Testis (tissue), 2 donors: ENCODE measurements around the gene RNF213.

ENCODE experiments used
- POLR2A ChIP-seq: fragments of 450-650 bp; IDR thresholded peaks from one replicate; pipeline ENCODE4 v1.6.1; 2017; ENCODE audit warnings: antibody characterized with exemption, mild to moderate bottlenecking, moderate library complexity
- TF ChIP-seq, protein P1 (sequence below), 3 experiments: fragments of 450-650 bp in 2 of 3; fragments of 200-600 bp in 1 of 3; sonication (generic) in 1 of 3; IDR thresholded peaks; one replicate each; pipeline ENCODE4 v1.5.1; 2016 to 2019; ENCODE audit warnings: antibody characterized with exemption in 3 of 3, mild to moderate bottlenecking in 2 of 3, moderate library complexity in 1 of 3

- TF ChIP-seq, protein P1, sequence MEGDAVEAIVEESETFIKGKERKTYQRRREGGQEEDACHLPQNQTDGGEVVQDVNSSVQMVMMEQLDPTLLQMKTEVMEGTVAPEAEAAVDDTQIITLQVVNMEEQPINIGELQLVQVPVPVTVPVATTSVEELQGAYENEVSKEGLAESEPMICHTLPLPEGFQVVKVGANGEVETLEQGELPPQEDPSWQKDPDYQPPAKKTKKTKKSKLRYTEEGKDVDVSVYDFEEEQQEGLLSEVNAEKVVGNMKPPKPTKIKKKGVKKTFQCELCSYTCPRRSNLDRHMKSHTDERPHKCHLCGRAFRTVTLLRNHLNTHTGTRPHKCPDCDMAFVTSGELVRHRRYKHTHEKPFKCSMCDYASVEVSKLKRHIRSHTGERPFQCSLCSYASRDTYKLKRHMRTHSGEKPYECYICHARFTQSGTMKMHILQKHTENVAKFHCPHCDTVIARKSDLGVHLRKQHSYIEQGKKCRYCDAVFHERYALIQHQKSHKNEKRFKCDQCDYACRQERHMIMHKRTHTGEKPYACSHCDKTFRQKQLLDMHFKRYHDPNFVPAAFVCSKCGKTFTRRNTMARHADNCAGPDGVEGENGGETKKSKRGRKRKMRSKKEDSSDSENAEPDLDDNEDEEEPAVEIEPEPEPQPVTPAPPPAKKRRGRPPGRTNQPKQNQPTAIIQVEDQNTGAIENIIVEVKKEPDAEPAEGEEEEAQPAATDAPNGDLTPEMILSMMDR (IDR thresholded peaks at IDR 0.05) = no peak
- no peak for TF ChIP-seq POLR2A
Measured at GRCh38 chr17:80244871-80245509, 15.7 kb upstream of the RNF213 start.
